Testis (tissue), 3 donors: ENCODE data around the gene AGK. TPM values are rescaled to one million over a fixed set of nuclear protein-coding genes. Genes with fewer than 3 reads are reported as not detected.
"Not testable (repeated sequence)": the region's sequence is repeated elsewhere in the genome, so short reads cannot be mapped to it uniquely, and the experiment has no call there.

Experiments used
- DNase-seq: peaks from one replicate; pipeline ENCODE4 v3.0.0-alpha.2; 2019
- H3K27ac ChIP-seq, 2 donors: fragments of 200-600 bp; sonication (generic); one replicate each; pipeline ENCODE4 v1.5.1; 2019
- H3K27me3 ChIP-seq: fragments of 200-600 bp; sonication (generic); one replicate; pipeline ENCODE4 v1.5.1; 2019
- H3K36me3 ChIP-seq: fragments of 200-600 bp; sonication (generic); one replicate; pipeline ENCODE4 v1.5.1; 2017; ENCODE audit warnings: low read depth; ENCODE audit errors: missing control alignments
- H3K4me1 ChIP-seq: fragments of 200-600 bp; sonication (generic); one replicate; pipeline ENCODE4 v1.5.1; 2019
- H3K4me3 ChIP-seq, 2 donors: fragments of 200-600 bp; sonication (generic); one replicate each; pipeline ENCODE4 v1.5.1; 2017 to 2019
- H3K9me3 ChIP-seq: fragments of 200-600 bp; sonication (generic); one replicate; pipeline ENCODE4 v1.5.1; 2017
- POLR2A ChIP-seq: fragments of 450-650 bp; IDR thresholded peaks from one replicate; pipeline ENCODE4 v1.6.1; 2017; ENCODE audit warnings: antibody characterized with exemption, mild to moderate bottlenecking, moderate library complexity
- WGBS, 2 donors: methylation state at CpG; one replicate each; pipeline ENCODE4 v1.1.5; 2018; 5-methylcytosine and 5-hydroxymethylcytosine counted together
- intact Hi-C: fragments of 100-400 bp; cut with DNase I; formaldehyde crosslinking; loops from one replicate; pipeline ENCODE4 v1.15.1; 2023; ENCODE audit warnings: low total_unique reads
- polyA plus RNA-seq: library from polyadenylated mRNA; stranded (reverse); fragments of 350-450 nt; fragmentation: Illumina TruSeq; extraction: RNeasy Lipid Tissue Mini Kit (QIAGEN cat#74804); gene quantifications from one replicate; pipeline ENCODE4 v1.2.3, GENCODE V29; 2014; ENCODE audit warnings: low read depth, low replicate concordance; ENCODE audit not compliant: insufficient read depth
- total RNA-seq, 2 donors: library from RNA; depleted of rRNA; stranded (reverse); fragments of >200 nt; gene quantifications; one replicate each; pipeline ENCODE4 v1.2.3, GENCODE V29; 2016
- TF ChIP-seq, protein P1 (sequence below), 3 experiments: fragments of 450-650 bp in 2 of 3; fragments of 200-600 bp in 1 of 3; sonication (generic) in 1 of 3; IDR thresholded peaks; one replicate each; pipeline ENCODE4 v1.5.1; 2016 to 2019; ENCODE audit warnings: antibody characterized with exemption in 3 of 3, mild to moderate bottlenecking in 2 of 3, moderate library complexity in 1 of 3

Gene AGK
- total and polyA plus RNA-seq, 3 donors from 2014 or later, result 14.9 to 32.4 (median 25.1) TPM

DNA sequence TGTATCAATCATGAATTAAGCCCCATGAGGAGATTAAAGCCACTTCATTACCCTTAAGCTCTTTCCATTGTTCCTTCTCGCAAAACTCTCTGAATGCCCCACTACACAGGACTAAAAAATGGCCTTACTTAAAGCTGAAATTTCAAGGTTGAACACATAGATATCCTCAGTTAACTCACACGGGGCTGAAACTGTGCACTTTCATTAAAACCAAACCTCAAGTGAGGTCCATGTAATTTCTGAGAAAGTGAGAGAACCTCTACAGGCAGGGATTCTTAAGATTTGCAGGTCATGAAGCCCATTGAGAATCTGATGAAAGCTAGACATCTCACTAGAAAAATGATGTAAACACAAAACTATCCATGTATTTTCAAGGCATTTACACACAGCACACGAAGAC is 134.9 kb downstream of the AGK start:
- no peak overlapping the region for H3K27ac ChIP-seq
- WGBS, 2 donors, result 76 to 89% methylated on average over 3 of the region's 3 CpGs

DNA sequence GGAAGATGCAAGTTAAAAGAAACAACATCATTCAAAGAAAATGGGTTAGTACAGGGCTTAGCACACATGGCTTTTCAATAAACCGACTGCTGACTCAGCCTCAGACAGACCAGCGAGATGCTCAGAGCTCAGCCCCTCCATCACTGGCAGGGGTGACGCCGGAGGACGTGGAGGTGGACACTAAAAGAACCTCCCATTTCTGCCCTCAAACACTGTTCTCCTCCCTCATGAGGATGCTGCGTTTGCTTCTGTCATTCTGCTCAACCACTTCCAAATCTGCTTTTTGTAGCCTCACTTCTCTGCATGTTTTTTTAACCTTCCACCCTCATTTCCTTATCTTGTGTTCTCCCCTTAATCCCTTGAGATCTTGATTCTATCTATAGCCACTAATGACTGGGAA is 135.5 kb downstream of the AGK start:
- no peak for DNase-seq
- Histone ChIP-seq H3K4me3 (no peak overlapping the region), H3K36me3 (no peaks in the 10 kb centered on the region), H3K9me3 (no peaks in the 10 kb centered on the region), H3K27ac (no peak overlapping the region), H3K27me3 (no peaks in the 10 kb centered on the region), H3K4me1 (peaks cover 18% of the 10 kb centered on the region)
- TF ChIP-seq, protein P1, sequence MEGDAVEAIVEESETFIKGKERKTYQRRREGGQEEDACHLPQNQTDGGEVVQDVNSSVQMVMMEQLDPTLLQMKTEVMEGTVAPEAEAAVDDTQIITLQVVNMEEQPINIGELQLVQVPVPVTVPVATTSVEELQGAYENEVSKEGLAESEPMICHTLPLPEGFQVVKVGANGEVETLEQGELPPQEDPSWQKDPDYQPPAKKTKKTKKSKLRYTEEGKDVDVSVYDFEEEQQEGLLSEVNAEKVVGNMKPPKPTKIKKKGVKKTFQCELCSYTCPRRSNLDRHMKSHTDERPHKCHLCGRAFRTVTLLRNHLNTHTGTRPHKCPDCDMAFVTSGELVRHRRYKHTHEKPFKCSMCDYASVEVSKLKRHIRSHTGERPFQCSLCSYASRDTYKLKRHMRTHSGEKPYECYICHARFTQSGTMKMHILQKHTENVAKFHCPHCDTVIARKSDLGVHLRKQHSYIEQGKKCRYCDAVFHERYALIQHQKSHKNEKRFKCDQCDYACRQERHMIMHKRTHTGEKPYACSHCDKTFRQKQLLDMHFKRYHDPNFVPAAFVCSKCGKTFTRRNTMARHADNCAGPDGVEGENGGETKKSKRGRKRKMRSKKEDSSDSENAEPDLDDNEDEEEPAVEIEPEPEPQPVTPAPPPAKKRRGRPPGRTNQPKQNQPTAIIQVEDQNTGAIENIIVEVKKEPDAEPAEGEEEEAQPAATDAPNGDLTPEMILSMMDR (IDR thresholded peaks at IDR 0.05), result no peak
- TF ChIP-seq POLR2A, result no peak
- intact Hi-C loops, result no loop called here
- WGBS, 2 donors, result 52 to 55% methylated on average over 6 of the region's 6 CpGs

More for the DNA sequence above, 134.9 kb downstream of the AGK start:
- TF ChIP-seq, protein P1 (IDR thresholded peaks at IDR 0.05), result no peak
- TF ChIP-seq POLR2A, result no peak
- Histone ChIP-seq H3K4me1 (peaks cover 18% of the 10 kb centered on the region), H3K27me3 (no peaks in the 10 kb centered on the region), H3K4me3 (no peak overlapping the region), H3K36me3 (no peaks in the 10 kb centered on the region), H3K9me3 (no peaks in the 10 kb centered on the region)
- intact Hi-C loops, result no loop called here
- no peak for DNase-seq

DNA sequence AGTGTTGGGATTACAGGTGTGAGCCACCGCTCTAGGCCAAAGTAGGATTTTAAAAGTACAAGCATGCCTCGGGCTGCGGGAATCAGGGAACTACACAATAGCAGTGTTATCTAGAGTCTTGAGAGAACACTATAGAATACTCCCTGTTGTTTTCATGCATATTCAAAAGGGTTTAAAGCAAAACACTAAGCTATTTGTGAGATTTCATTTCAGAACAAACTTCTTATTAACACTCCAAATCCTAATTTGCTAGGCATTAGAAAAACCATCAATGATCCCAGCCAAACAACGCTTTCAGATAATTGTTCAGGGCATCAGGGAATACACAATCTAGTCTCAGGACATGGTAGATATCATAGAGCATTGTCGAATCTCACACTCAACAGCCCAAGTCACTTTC is 136.8 kb downstream of the AGK start:
- DNase-seq, result no peak
- Histone ChIP-seq H3K9me3 (no peaks in the 10 kb centered on the region), H3K36me3 (no peaks in the 10 kb centered on the region), H3K4me1 (peaks cover 18% of the 10 kb centered on the region), H3K27me3 (no peaks in the 10 kb centered on the region), H3K4me3 (no peak overlapping the region), H3K27ac (no peak overlapping the region)
- no peak for TF ChIP-seq POLR2A
- TF ChIP-seq, protein P1 (IDR thresholded peaks at IDR 0.05), result no peak
- intact Hi-C loops, result no loop called here
- WGBS, 2 donors, result 63 to 87% methylated on average over 5 of the region's 5 CpGs

DNA sequence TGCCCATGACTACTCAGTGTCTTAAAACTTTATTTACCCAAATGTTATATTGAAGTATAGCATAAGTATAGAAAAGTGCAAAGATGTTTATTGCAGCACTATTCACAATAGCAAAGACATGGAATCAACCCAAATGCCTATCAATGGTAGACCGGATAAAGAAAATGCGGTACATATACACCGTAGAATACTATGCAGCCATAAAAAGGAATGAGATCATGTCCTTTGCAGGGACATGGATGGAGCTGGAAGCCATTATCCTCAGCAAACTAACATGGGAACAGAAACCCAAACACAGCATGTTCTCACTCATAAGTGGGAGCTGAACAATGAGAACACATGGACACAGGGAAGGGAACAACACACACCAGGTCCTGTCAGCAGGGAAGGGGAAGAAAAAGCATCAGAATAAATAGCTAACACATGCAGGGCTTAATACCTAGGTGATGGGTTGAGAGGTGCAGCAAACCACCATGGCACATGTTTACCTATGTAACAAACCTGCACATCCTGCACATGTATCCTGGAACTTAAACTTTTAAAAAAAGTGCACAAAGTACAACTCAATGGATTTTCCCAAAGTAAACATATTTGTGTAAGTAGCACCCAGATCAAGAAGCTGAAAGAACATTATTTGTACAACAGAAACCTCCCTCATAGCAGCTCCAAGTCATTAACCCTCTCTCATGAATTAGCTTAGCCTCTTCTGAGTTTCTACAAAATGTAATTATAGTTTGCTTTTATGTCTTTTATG is 138.0 kb downstream of the AGK start:
- H3K27ac ChIP-seq, H3K36me3 ChIP-seq, intact Hi-C loops, H3K27me3 ChIP-seq, H3K4me3 ChIP-seq, DNase-seq, H3K9me3 ChIP-seq: not testable (repeated sequence)
- WGBS, 2 donors, result 95 to 96% methylated on average over 3 of the region's 3 CpGs
- peaks cover 18% of the 10 kb centered on the region for H3K4me1 ChIP-seq

DNA sequence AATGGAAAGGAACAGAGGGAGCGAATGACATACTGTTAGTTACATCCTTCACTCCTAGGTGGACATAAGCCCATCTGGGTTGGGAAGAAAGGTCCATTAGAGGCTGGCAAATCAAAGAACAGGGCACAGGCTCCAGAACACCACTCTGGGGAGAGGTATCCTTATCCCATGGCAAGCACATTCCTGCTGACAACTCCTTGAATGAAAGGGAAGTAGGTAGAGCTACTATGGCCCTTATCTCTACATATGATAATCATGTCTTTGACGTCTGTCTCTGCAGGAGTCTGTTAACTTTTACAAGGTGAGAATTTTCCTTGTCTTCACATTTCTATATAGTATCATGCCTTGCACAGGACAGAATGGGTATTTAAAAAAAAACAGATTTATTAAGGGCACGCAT is 140.3 kb downstream of the AGK start:
- no peak overlapping the region for H3K27ac ChIP-seq
- intact Hi-C loops, result no loop called here
- TF ChIP-seq, protein P1 (IDR thresholded peaks at IDR 0.05), result no peak
- no peak for TF ChIP-seq POLR2A
- H3K4me1 ChIP-seq, result peaks cover 17% of the 10 kb centered on the region
- H3K27me3 ChIP-seq, result no peaks in the 10 kb centered on the region
- 84 to 87% methylated on average over 3 of the region's 3 CpGs for WGBS, 2 donors
- H3K4me3 ChIP-seq, result no peak overlapping the region
- DNase-seq, result no peak
- no peaks in the 10 kb centered on the region for H3K9me3 ChIP-seq
- H3K36me3 ChIP-seq, result no peaks in the 10 kb centered on the region
